AG04450 (cell line): ENCODE data around the gene USP3. TPM values are rescaled to one million over a fixed set of nuclear protein-coding genes. Genes with fewer than 3 reads are reported as not detected.

Experiments
- CTCF ChIA-PET: fragments of 300-600, 350-600 bp; formaldehyde crosslinking; extraction: SDS; loops from one replicate; lab custom pipeline; 2022; ENCODE audit warnings: antibody characterized with exemption, inconsistent platforms; lab: Charles Lee
- POLR2A ChIA-PET: fragments of 350-600 bp; formaldehyde crosslinking; extraction: SDS; loops from one replicate; lab custom pipeline; 2021; ENCODE audit warnings: antibody characterized with exemption, inconsistent platforms; lab: Yijun Ruan, JAX
- DNase-seq: peaks from one replicate; pipeline ENCODE4 v3.0.0-alpha.2; 2011; ENCODE audit warnings: low read depth, low spot score
- H3K27ac ChIP-seq: one replicate; pipeline ENCODE4 v1.5.1; 2012; ENCODE audit warnings: low read depth, low read length, control low read depth
- H3K27me3 ChIP-seq: one replicate; pipeline ENCODE4 v1.6.0; 2012; ENCODE audit warnings: low read length; ENCODE audit not compliant: control insufficient read depth, insufficient read depth
- H3K4me3 ChIP-seq: 2 replicates; pipeline ENCODE4 v1.5.1; 2011; ENCODE audit warnings: mild to moderate bottlenecking, low read depth, low read length, control low read depth
- H3K9me3 ChIP-seq: 2 replicates; pipeline ENCODE4 v1.5.1; 2012; ENCODE audit warnings: low read length; ENCODE audit not compliant: control insufficient read depth, insufficient read depth
- CTCF ChIP-seq: IDR thresholded peaks from 2 replicates; pipeline ENCODE4 v1.5.1; 2011; ENCODE audit warnings: low read depth, low read length, control low read depth, inconsistent platforms
- polyA plus RNA-seq: library from polyadenylated mRNA; depleted of rRNA; stranded (reverse); fragments of >200 nt; gene quantifications from 2 replicates; pipeline ENCODE4 v1.2.3, GENCODE V29; 2011

Gene USP3
- polyA plus RNA-seq, 1 experiment = 30.7 TPM

GRCh38 chr15:63556736-63557135 is 52.3 kb downstream of the USP3 start:
- DNase-seq = no peak
- TF ChIP-seq CTCF = no peak
- no peaks in the 10 kb centered on the region for H3K9me3 ChIP-seq
- H3K27me3 ChIP-seq = no peaks in the 10 kb centered on the region
- ChIA-PET POLR2A (no interaction called here), CTCF (no interaction called here)
- H3K27ac ChIP-seq = no peak overlapping the region
- no peak overlapping the region for H3K4me3 ChIP-seq

GRCh38 chr15:63559753-63560152 is 55.4 kb downstream of the USP3 start:
- ChIA-PET CTCF (no interaction called here), POLR2A (no interaction called here)
- no peaks in the 10 kb centered on the region for H3K27me3 ChIP-seq
- H3K9me3 ChIP-seq = no peaks in the 10 kb centered on the region
- no peak for DNase-seq
- H3K4me3 ChIP-seq = no peak overlapping the region
- no peak overlapping the region for H3K27ac ChIP-seq
- no peak for TF ChIP-seq CTCF

DNA sequence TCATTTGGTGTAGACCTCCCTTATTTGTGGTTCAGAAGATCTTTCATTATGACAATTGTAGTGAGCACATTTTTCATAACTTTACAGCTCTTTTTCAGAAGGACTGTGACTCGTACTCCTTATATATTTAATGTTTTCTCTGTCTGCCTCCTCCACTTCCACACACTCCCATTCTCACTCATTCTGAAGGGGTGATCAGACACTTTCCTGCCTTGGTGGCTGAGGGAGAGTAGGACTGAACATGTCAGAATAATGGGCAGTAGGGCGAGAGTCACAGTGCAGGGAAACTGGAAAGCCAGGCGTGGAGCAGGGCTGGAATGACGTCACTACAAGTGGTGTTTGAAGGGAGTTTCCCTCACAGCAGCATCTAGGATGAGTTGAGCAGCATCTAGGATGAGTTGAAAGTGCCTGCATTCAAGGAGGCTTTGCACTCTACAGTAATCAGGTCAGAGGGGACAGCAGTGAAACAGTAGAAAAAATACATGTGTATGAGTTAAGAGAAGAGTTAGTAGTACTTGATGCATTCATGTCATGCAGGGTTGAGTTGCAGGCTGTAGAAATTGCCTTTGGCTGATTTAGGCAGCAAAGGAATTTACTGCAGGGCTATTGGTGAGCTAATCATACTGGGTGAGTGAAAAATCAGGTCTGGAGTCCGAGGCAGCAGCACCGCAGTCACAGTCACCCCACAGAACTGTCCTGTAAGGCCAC is 56.5 kb downstream of the USP3 start:
- POLR2A ChIA-PET = no interaction called here
- no peaks in the 10 kb centered on the region for H3K9me3 ChIP-seq
- no peak overlapping the region for H3K27ac ChIP-seq
- H3K4me3 ChIP-seq = no peak overlapping the region
- CTCF ChIA-PET = no interaction called here
- DNase-seq = no peak
- no peaks in the 10 kb centered on the region for H3K27me3 ChIP-seq
- no peak for TF ChIP-seq CTCF

DNA sequence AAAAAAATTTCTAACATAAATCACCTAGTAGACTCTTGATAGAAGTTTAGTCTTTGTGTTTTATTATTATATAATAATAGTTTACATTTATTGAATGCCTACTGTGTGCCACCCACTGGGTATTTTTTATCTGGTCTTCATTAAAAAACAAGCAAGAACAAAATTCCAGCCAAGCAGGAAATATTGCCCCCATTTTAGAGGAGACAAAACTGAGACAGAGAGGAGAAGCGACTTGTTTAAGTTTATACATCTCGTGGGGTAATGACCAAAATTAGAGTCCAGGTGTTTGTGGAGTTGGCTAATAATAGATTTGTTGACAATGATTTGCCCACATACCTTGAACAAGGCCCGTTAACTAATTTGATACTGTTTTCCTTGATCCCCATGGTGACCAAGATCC is 59.7 kb downstream of the USP3 start:
- Histone ChIP-seq H3K9me3 (no peaks in the 10 kb centered on the region), H3K4me3 (no peak overlapping the region), H3K27me3 (no peaks in the 10 kb centered on the region), H3K27ac (no peak overlapping the region)
- DNase-seq = no peak
- no peak for TF ChIP-seq CTCF
- ChIA-PET CTCF (interaction anchor here (1.5 kb wide), 1 partner anchor 77 kb away, joined by 5 read pairs; no protein-coding TSS in a partner anchor), POLR2A (interaction anchor here (1.0 kb wide), 1 partner anchor 41 kb away, joined by 3 read pairs; no protein-coding TSS in a partner anchor)

GRCh38 chr15:63565536-63566186 is 61.3 kb downstream of the USP3 start:
- no peak for DNase-seq
- Histone ChIP-seq H3K27me3 (no peaks in the 10 kb centered on the region), H3K27ac (no peak overlapping the region), H3K4me3 (no peak overlapping the region), H3K9me3 (no peaks in the 10 kb centered on the region)
- TF ChIP-seq CTCF = no peak
- CTCF ChIA-PET = interaction anchor here (1.5 kb wide), 1 partner anchor 78 kb away, joined by 5 read pairs; no protein-coding TSS in a partner anchor
- POLR2A ChIA-PET = interaction anchor here (0.6 kb wide), 1 partner anchor 36 kb away, joined by 6 read pairs; no protein-coding TSS in a partner anchor
